HPDE6-E6E7 (cell line): ENCODE data around the gene CASP8.
A peak's percentile ranks its signal among the peaks of the same experiment; 100 is the strongest.
"Not testable (repeated sequence)": the region's sequence is repeated elsewhere in the genome, so short reads cannot be mapped to it uniquely, and the experiment has no call there.

Source experiments
- DNase-seq: peaks from one replicate; pipeline ENCODE4 v3.0.0; 2011; ENCODE audit warnings: missing footprints; ENCODE audit errors: extremely low spot score

The CASP8 gene

GRCh38 chr2:201260302-201260800 lies at the start of gene CASP8:
CASP8 (plus strand) TSS chr2:201260536; CDS start chr2:201266487, 5,951 bp downstream.
- DNase-seq, result peak; percentile 43

GRCh38 chr2:201215963-201216362 lies 44.4 kb upstream of the CASP8 start:
- no peak for DNase-seq

DNA sequence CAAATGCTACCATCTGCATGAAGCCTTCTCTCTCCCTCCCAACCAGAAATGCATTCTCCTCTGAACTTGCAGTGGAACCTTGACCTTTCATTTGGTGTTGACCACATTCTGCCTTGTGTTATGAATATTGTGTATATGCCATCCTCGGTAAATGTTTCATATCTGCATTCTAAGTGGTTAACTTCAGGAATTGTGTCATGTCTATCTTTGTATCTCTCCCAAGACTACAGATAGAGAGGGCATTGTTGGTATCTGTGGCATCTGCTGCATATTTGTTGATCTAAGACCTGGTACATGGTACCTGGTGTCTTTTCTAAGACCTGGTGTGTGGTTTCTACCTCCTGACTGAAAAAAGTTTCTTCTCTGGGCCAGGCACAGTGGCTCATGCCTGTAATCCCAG lies 43.4 kb upstream of the CASP8 start:
- no peak for DNase-seq

DNA sequence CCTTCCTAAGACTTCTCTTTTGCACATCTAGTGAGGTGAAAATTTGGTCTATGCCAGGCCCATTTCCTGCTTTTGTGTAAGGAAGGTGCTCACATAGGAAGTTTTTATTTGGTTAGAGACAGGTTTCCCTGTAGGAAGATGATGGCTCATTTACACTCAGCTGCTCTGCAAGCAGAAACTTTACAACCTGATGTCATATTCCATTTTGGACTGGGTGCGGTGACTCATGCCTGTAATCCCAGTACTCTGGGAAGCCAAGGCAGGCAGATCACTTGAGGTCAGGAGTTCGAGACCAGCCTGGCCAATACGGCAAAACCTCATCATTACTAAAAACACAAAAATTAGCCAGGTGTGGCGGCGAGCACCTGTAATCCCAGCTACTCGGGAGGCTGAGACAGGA lies 41.6 kb upstream of the CASP8 start:
- no peak for DNase-seq

DNA sequence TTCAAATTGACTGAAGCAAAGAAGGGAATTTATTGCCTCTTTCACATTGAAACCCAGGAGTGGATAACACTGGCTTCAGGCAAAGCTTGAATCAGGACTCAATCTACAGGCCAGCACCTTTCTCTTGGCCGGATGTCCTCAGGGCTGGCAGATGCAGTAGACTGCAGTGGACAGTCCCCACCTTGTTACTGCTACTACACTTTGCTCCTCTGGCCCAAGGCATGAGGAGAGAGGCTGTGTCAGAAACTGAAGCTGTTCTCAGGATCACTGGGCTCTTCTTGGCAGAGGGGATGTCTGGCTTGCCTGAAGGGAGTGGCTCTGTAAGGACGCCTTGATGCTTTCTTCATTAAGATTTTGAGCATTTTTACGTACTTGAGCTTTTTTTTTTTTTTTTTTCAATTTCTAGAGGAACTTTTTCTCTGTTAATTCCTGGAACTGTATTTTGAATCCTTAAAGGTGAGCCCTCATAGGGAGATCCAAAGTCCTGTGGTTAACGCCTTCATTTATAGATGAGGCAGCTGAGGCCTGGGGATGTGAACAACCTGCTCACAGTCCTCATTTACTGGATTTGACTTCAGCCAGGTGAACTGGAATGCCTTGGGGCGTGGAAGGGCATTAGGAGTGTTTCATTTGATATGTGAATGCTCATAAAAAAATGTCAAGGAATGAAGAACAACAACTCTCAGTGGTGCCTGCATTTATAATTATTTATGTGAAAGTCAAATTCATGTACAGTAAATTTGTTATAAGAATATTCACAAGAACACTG lies 40.8 kb upstream of the CASP8 start:
- no peak for DNase-seq

DNA sequence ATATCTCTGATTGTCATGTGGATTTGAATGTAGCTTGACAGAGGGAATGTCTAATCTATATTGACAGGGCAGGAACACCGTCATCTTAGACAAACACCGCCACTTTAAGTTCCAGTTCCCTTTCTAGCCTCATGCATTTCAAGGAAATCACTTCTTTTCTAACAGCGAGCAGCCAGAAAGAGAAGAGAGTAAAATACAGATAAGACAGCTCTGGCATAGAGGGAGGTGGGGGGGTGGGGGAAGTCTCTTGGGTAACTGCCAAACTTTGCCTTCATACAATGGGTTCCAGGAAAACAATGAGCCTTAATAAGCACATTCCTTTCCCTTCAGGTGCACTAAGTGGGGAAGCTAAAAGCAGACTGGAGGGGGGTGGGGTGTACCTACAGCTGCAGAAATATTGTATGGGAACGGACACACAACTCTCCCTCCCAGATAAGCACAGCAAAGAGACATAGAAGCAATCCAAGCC lies 40.2 kb upstream of the CASP8 start:
- DNase-seq, result no peak

DNA sequence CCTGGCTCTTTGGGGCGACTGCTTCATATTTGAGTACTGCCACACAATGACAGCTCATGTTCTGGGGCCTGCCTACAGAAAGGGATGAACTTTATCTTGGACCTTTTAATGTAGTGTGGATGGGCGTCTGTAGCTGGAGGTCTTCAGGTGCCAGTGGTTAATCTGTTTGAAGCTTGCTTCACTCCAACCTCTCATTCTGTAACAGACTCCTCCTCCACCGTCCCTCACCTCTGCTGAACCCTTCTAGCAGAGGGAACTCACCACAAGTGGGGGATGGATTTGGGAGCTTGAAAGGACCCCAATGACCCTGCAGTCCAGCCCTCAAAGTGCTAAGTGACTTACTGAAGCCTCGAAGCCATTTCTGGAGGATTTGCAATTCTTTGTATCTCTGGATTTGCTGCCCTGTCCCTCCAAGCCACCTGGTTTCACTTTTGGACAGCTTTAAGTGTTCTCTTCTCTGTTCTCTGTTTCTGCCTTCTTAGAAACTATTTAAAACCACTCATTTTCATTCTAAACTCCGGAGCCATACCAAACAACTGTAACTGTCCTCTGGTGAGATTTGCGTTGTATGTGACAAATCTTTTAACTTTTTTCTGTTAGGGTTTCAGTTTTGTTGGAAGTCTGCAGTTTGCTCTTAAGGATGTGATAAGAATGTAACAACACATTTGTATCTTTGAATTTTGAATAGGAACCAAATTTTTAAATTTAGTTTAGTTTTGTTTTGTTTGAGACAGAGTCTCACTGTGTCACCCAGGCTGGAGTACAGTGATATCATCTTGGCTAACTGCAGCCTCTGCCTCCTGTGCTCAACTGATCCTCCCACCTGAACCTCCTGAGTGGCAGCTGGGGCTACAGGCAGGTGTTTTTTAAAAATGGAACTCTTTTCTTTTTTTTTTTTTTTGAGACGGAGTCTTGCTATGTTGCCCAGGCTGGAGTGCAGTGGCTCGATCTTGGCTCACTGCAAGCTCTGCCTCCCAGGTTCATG lies 37.0 kb upstream of the CASP8 start:
- DNase-seq, result no peak

DNA sequence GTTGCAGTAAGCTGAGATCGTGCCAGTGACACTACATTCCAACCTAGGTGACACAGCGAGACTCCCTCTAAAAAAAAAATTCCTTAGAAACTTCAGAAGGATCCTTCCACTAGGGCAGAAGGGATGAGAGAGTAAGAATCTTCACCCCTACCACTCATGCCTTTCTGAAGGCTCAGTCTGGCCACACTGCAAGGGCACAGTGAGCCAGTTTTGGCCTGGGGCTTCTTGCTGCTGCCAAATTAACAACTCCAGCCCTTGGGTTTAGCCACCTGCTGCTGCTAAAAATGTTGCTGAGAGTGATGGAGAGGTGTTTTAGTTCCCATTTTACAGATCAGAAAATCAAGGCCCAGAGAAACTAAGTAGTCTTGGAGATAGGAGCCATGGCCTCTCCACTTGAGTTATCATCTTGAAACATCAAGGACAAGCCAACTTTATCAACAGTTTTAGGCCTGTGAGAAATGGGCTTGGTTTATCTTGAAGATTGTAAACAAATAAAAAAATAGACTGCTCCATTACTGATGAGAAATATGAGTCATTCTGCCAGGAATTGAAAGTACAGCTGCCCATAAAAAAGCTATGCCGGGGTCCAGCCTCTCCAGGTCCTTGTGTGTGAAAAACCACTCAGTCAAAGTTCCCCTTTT lies 31.9 kb upstream of the CASP8 start:
- no peak for DNase-seq

DNA sequence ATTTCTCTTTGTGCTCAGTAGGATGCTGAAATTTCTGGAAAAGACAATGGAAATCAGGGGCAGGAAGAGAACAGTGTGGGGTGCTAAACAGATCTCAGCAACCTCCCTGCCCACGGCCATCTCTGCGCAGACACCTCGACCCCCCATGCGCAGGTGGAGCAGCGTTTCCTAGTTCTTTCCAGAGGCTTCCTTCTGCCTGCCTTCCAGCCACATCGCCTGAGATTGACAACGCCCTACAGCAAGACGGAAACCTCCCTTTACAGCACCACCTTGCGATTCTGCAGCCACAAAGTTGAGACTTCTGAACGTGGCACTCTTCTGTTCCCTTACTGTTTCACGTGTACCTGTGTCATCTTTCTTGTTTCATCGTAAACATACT lies 31.4 kb upstream of the CASP8 start:
- DNase-seq, result no peak

DNA sequence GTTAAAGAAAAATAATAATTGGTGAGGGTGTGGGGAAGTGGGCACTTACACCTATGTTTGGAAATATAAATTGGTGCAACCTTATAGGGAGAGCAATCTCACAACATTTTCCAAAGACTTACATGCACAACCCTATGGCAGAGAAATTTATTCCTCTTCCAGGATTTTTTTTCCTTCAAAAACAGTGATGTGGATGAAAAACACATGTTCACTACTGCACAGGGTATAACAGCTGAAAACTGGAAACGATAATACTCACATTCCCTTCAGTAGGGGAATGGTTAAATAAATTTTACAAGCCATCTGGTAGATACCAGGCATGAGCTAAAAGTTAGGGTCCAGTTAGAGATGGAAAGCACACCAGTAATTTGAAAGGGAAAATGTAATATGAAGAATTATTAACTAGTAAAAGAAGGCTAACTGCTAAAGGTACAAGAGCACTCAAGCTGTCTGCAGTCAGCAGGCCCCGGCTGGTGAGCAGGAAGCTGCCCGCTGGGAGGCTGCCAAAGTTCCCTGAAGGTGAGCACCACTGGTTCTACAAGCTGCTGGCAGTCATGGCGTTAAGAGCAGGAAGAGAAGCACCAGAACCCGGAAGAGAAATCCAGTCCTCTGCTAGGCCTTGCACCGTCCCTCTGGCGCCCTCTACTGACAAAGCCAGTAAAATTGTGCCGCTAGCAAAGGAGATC lies 28.4 kb upstream of the CASP8 start:
- DNase-seq, result peak; percentile 86

DNA sequence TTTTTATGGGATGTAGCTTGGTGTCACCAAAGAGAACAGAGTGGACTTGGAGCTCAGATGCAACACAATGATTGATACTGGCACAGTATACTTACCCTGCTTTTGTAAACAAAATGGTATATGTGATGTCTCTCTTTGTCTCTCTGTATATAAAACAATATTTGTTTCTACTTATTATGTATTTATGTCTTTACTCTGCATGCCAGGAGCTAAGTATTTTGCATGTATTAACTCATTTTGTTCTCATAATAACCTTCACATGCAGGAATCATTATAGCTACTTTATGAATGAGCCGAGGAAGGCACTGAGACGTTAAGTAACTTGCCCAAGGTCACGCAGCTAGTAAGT lies 27.9 kb upstream of the CASP8 start:
- no peak for DNase-seq

- DNase-seq, result peak; percentile 91
These were observed 27.0 kb upstream of the CASP8 start for GRCh38 chr2:201233192-201233811.

GRCh38 chr2:201233812-201234662 lies 26.3 kb upstream of the CASP8 start:
- DNase-seq, result no peak

DNA sequence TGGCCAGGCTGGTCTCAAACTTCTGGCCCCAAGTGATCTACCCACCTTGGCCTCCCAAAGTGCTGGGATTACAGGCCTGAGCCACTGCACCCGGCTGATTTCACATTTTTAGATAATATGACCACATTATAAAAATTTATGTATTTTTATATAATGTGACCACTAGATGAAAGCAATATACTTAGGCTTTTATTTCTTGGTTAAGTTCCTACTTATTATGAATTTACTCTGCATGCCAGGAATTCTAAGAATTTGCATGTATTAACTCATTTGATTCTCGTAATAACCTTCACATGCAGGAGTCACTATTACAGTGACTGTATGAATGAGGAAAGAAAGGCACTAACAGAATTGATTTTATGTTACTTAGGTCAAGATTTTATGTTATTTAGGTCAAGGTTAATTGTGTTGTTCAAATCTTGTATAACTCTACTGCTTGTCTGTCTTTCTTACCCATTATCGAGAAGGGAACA lies 25.6 kb upstream of the CASP8 start:
- no peak for DNase-seq

- DNase-seq, result no peak
These were observed 24.2 kb upstream of the CASP8 start for GRCh38 chr2:201235860-201236811.

GRCh38 chr2:201237486-201238123 lies 22.7 kb upstream of the CASP8 start:
- DNase-seq, result no peak

- DNase-seq, result not testable (repeated sequence)
These were observed 21.0 kb upstream of the CASP8 start for GRCh38 chr2:201239167-201239935.
